NCI-H146 treated with DMSO at 0.1 percent for 48 hours (cell line): Measurements from ENCODE around the gene ARPC1B.

Source experiments
- DNase-seq: peaks from one replicate; lab custom pipeline; 2025; ENCODE audit not compliant: unreplicated experiment; lab: John Stamatoyannopoulos, UW

Gene ARPC1B

GRCh38 chr7:99387912-99388311, 13.4 kb downstream of the ARPC1B start:
- DNase-seq = no peak

- no peak for DNase-seq
Measured at GRCh38 chr7:99389772-99390171, 15.2 kb downstream of the ARPC1B start.

GRCh38 chr7:99390941-99391602, 16.5 kb downstream of the ARPC1B start:
- DNase-seq = no peak

- no peak for DNase-seq
Measured at GRCh38 chr7:99392046-99392445, 17.5 kb downstream of the ARPC1B start.

GRCh38 chr7:99392659-99393354, 18.3 kb downstream of the ARPC1B start:
- peak; percentile 91 for DNase-seq

GRCh38 chr7:99393355-99394187, 19.0 kb downstream of the ARPC1B start:
- peak; percentile 91 for DNase-seq

- no peak for DNase-seq
Measured at GRCh38 chr7:99394188-99394502, 19.6 kb downstream of the ARPC1B start.

- no peak for DNase-seq
Measured at GRCh38 chr7:99395616-99396327, 21.2 kb downstream of the ARPC1B start.

GRCh38 chr7:99396418-99397296, 22.1 kb downstream of the ARPC1B start:
- no peak for DNase-seq

GRCh38 chr7:99397297-99397983, 22.9 kb downstream of the ARPC1B start:
- DNase-seq = no peak

- no peak for DNase-seq
Measured at GRCh38 chr7:99398891-99399445, 24.4 kb downstream of the ARPC1B start.

GRCh38 chr7:99399597-99399996, 25.1 kb downstream of the ARPC1B start:
- no peak for DNase-seq

- no peak for DNase-seq
Measured at GRCh38 chr7:99402854-99403253, 28.3 kb downstream of the ARPC1B start.

GRCh38 chr7:99403764-99404163, 29.2 kb downstream of the ARPC1B start:
- DNase-seq = no peak

GRCh38 chr7:99404235-99404976, 29.9 kb downstream of the ARPC1B start:
- no peak for DNase-seq

- DNase-seq = no peak
Measured at GRCh38 chr7:99404977-99405320, 30.4 kb downstream of the ARPC1B start.

GRCh38 chr7:99406557-99406956, 32.0 kb downstream of the ARPC1B start:
- no peak for DNase-seq

- no peak for DNase-seq
Measured at GRCh38 chr7:99407872-99408378, 33.4 kb downstream of the ARPC1B start.
